ENCODE measurements around the gene TMEM240. TPM values are rescaled to one million over a fixed set of nuclear protein-coding genes. Genes with fewer than 3 reads are reported as not detected.
"Not testable (repeated sequence)": the region's sequence is repeated elsewhere in the genome, so short reads cannot be mapped to it uniquely, and the experiment has no call there.

The TMEM240 gene
- total RNA-seq, 1 donor from 2014 or later = 10.3 TPM

DNA sequence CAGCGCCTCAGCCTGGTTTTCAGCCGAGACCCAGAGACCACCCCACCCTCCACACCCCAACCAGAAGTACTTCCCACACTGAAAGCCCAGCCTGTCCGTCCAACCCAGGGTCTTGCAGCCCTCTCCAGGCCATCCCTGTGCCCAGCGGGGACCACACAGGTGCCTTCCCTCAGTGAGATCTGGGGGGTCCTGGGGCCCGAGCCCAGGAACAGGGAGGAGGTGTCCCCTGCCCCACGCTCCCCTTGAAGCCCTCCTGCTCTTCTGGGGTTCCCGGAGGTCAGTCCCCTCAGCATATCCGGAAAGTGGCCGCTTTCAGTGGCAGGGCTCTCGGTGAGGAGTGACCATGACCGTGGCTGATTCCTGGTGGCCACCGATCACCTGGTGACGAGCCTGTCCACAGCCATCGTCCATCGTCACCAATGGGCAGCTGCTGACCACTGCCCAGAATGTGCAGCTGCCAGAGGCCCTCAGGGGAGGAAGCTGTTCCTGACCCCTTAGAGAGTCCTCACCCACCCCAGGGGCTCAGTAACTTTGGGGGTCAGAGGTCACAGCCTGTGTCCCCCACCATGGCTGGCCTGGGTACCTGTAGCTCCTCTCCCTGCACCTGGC lies 3.4 kb downstream of the TMEM240 start:
- no peaks in the 10 kb centered on the region for H3K27me3 Mint-ChIP-seq
- H3K27ac Mint-ChIP-seq = no peak overlapping the region
- no peak overlapping the region for H3K4me3 Mint-ChIP-seq
- TF ChIP-seq, protein P1, sequence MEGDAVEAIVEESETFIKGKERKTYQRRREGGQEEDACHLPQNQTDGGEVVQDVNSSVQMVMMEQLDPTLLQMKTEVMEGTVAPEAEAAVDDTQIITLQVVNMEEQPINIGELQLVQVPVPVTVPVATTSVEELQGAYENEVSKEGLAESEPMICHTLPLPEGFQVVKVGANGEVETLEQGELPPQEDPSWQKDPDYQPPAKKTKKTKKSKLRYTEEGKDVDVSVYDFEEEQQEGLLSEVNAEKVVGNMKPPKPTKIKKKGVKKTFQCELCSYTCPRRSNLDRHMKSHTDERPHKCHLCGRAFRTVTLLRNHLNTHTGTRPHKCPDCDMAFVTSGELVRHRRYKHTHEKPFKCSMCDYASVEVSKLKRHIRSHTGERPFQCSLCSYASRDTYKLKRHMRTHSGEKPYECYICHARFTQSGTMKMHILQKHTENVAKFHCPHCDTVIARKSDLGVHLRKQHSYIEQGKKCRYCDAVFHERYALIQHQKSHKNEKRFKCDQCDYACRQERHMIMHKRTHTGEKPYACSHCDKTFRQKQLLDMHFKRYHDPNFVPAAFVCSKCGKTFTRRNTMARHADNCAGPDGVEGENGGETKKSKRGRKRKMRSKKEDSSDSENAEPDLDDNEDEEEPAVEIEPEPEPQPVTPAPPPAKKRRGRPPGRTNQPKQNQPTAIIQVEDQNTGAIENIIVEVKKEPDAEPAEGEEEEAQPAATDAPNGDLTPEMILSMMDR (conservative IDR thresholded peaks at IDR 0.05) = no peak
- H3K9me3 Mint-ChIP-seq = peaks cover 2% of the 10 kb centered on the region
- DNase-seq (ENCODE audit: extremely low spot score, unreplicated experiment) = no peak
- peaks cover 3% of the 10 kb centered on the region for H3K36me3 Mint-ChIP-seq
- H3K4me1 Mint-ChIP-seq (ENCODE audit: unreplicated experiment) = no peaks in the 10 kb centered on the region

DNA sequence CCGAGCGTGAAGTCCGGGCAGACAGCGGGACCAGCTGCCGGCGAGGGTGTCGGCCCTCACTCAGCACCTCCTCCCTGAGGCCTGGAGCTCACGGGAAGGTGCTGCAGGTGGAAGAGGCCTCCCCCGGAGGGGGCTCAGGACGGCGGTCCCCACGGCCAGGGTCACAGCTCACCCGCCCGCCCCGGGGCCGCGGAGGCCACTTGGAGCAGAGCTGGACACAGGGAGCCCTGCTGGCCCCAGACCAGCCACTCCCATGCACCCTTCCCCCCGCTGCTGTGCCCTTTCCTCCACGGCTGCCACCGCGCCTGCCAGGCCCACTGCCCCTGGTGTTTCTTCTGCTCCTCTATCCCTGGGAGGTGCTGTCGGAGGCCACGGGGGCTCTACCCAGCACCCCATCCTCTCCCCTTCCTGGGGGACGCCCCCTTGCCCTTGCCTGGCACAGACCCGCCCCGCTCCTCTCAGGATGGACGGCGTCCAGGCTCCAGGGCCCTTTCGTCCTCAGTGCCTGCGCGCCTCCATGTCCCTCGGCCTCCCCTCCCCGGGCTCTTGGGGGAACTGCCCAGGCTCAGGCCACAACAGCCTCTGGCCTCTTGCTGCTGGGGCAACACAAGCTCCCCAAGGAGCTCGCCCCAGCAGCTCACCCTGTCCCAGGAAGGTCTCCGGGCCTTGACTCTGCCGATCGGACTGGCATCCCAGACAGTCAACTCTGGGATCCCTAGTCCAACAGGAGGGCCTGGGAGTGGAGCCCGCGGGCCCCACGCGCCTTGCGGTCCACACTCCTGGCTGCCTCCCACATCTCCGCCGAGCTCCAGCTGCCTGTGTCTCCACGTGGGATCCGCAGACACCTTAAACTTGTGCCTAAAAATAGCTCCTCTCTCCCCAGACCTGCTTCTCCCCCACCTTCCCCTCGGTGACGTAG lies 4.1 kb downstream of the TMEM240 start:
- Mint-ChIP-seq H3K27ac (no peak overlapping the region), H3K27me3 (no peaks in the 10 kb centered on the region), H3K36me3 (peaks cover 7% of the 10 kb centered on the region), H3K4me3 (no peak overlapping the region), H3K4me1 (ENCODE audit: unreplicated experiment) (no peaks in the 10 kb centered on the region), H3K9me3 (peaks cover 5% of the 10 kb centered on the region)
- TF ChIP-seq, protein P1 (conservative IDR thresholded peaks at IDR 0.05) = no peak
- DNase-seq (ENCODE audit: extremely low spot score, unreplicated experiment) = no peak

DNA sequence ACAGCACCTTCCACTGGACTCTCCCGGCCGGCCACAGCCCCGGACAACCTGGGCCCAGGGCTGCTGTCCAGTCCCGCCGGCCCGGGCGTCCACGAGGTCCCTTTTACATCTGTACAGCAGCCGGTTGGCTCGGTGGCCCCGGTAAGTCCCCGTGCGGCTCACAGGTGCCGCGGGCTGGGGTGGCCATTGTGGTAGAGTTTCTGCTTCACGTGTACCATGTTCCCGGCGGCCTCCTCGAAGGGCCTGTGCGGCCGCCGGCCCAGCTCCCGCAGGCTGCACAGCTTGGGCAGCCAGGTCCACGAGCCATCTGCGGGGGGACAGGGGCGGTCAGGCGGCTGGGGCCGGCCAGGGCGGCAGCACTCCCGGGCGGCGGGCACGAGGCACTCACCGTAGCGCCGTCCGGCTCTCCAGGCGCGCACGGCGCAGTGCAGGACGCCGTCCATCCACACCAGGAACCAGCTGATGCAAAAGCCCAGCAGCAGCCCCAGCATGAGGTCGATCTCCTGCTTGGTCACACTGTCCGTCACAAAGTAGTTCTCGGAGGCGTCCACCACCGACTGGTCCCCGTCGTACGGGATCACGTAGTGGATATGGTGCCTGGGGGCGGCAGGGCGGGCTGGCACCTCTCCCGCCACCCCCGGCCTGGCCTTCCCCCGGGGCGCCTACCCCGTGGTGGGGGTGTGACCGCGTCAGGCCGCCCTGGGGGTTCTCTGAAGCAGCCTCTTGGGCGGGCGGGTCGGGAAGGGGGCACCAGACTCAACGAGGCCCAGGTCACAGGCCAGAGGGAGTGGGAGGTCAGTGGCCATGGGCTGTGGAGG lies 5.0 kb downstream of the TMEM240 start:
- no peak overlapping the region for H3K27ac Mint-ChIP-seq
- H3K4me1 Mint-ChIP-seq (ENCODE audit: unreplicated experiment) = no peaks in the 10 kb centered on the region
- TF ChIP-seq, protein P1 (conservative IDR thresholded peaks at IDR 0.05) = no peak
- H3K4me3 Mint-ChIP-seq = no peak overlapping the region
- DNase-seq (ENCODE audit: extremely low spot score, unreplicated experiment) = no peak
- H3K9me3 Mint-ChIP-seq = peaks cover 5% of the 10 kb centered on the region
- H3K27me3 Mint-ChIP-seq = no peaks in the 10 kb centered on the region
- H3K36me3 Mint-ChIP-seq = peaks cover 10% of the 10 kb centered on the region

DNA sequence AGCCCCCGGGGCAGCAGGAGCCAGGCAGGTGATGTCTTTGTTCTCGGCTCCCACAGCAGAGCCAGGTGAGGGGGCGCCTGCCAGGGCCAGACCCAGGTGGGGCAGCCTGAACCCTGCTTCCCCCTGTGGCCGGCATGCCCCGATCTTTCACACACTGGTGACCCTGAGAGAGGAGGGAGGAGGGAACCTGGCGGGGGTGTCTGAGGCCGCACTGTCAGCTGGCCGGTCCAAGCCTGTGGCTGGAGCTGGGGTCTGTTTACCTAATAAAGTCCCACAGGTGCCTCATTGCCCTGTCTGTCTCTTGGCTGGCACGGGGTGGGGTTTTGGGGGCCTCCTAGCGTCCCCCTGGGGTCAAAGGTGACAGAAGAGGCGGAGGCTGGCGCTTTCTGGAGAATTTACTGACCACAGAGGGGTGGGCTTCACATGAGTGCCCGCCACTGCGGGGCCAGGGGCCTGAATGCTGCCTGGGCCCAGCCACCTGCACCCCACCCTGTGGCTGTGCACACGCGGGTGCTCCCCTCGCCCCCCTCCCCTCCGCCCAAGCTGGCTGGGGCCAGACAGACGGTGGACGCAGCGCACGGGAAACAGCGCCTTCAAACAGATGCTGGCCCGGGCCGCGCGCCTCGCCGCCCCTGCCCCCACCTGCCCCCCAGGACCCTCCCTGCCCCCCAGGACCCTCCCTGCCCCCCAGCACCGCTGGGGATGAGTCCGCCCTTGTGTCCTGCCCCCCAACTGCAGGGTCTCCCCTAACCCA lies 5.8 kb downstream of the TMEM240 start:
- peaks cover 5% of the 10 kb centered on the region for H3K9me3 Mint-ChIP-seq
- H3K27ac Mint-ChIP-seq = no peak overlapping the region
- H3K27me3 Mint-ChIP-seq = no peaks in the 10 kb centered on the region
- no peak overlapping the region for H3K4me3 Mint-ChIP-seq
- no peaks in the 10 kb centered on the region for H3K4me1 Mint-ChIP-seq (ENCODE audit: unreplicated experiment)
- TF ChIP-seq, protein P1 (conservative IDR thresholded peaks at IDR 0.05) = no peak
- H3K36me3 Mint-ChIP-seq = peaks cover 13% of the 10 kb centered on the region
- no peak for DNase-seq (ENCODE audit: extremely low spot score, unreplicated experiment)

DNA sequence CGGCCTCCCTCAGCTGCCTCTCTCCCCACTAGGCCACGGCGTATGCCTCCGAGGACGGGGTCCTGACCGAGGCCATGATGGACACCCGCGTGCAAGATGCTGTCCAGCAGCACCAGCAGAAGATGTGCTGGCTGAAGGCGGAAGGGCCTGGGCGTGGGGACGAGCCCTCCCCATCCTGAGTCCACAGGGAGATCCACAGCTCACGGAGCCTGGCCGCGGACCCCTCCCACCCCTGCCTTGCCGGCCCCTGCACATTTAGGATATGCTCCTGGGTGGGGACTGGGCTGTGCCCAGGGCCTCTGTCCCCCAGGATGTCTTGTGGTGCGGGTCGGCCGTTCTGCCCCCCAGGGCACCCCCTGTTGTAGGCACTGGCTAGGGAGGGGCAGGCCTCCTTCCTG lies 6.5 kb downstream of the TMEM240 start:
- H3K4me3 Mint-ChIP-seq; H3K4me1 Mint-ChIP-seq (ENCODE audit: unreplicated experiment); H3K9me3 Mint-ChIP-seq; H3K27me3 Mint-ChIP-seq; H3K27ac Mint-ChIP-seq; DNase-seq (ENCODE audit: extremely low spot score, unreplicated experiment): not testable (repeated sequence)
- H3K36me3 Mint-ChIP-seq = peaks cover 13% of the 10 kb centered on the region

DNA sequence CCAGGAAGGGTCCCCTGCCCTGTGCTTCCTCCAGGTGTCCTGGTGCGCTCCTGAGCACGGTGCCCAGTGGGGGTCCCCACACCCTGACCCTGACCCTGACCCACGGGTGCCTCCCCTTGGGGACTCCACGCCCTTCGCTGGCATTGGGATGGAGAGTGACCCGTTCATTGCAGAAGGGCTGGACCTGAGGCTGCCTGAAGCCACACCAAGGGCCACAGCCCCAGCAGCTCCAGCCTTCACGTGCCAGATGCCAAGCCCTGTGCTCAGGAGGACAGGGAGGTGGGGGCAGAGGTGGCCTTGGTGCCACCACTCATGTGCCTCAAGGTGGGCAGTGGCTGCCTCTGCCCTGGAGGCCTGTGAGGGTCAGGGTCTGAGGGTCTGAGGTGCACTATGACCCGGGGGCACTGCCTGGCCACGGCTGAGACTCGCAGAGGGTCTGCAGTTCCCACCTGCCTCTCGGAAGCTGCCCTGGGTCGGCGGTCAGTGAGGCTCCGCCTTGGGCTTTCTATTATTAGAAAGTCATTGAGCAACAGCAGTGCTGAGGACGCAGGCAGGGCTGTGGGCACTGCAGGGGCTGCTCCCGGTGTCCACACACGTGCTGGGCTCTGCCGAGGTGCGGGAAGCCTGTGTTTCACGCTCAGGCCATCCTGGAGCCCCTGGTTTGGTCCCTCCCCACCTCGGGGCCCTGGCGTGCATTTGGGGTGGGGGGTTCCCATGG lies 7.1 kb downstream of the TMEM240 start:
- H3K27me3 Mint-ChIP-seq; H3K4me3 Mint-ChIP-seq; H3K9me3 Mint-ChIP-seq; H3K27ac Mint-ChIP-seq; DNase-seq (ENCODE audit: extremely low spot score, unreplicated experiment); H3K4me1 Mint-ChIP-seq (ENCODE audit: unreplicated experiment): not testable (repeated sequence)
- H3K36me3 Mint-ChIP-seq = peaks cover 13% of the 10 kb centered on the region
